ENCODE measurements around the gene ODAD4. TPM values are rescaled to one million over a fixed set of nuclear protein-coding genes. Genes with fewer than 3 reads are reported as not detected.
"Not testable (repeated sequence)": the region's sequence is repeated elsewhere in the genome, so short reads cannot be mapped to it uniquely, and the experiment has no call there.

The ODAD4 gene
- total RNA-seq, 1 donor from 2014 or later = 0.63 TPM

GRCh38 chr17:41918314-41919164 is 11.9 kb upstream of the ODAD4 start, which contains the start of gene ACLY:
TSS of gene ACLY (minus strand) at chr17:41918951. CDS start at chr17:41913873, 5,078 bp downstream.
- Mint-ChIP-seq H3K4me3 (peak within 1 kb of the TSS; percentile 98), H3K27me3 (no peaks in the 10 kb centered on the region), H3K27ac (peak within 1 kb of the TSS; percentile 95), H3K9me3 (no peaks in the 10 kb centered on the region), H3K36me3 (ENCODE audit: low read depth) (peaks cover 13% of the 10 kb centered on the region), H3K4me1 (peaks cover 26% of the 10 kb centered on the region)
- DNase-seq = peak; percentile 100
- intact Hi-C loops (cut with micrococcal nuclease) = loop anchor here (1.0 to 5.0 kb wide), 5 partner anchors 12 to 237 kb away; partner anchors contain the start of genes CNP, DNAJC7, KLHL11 and ODAD4

- Mint-ChIP-seq H3K4me3 (peak overlapping the region; percentile 98), H3K27me3 (no peaks in the 10 kb centered on the region), H3K4me1 (peaks cover 25% of the 10 kb centered on the region), H3K36me3 (ENCODE audit: low read depth) (peaks cover 9% of the 10 kb centered on the region), H3K9me3 (no peaks in the 10 kb centered on the region), H3K27ac (peak overlapping the region; percentile 95)
- DNase-seq = no peak
- intact Hi-C loops (cut with micrococcal nuclease) = loop anchor here (1.0 to 5.0 kb wide), 4 partner anchors 11 to 236 kb away; partner anchors contain the start of genes CNP, DNAJC7 and ODAD4
Observed at GRCh38 chr17:41919165-41919817, 11.1 kb upstream of the ODAD4 start.

- Mint-ChIP-seq H3K9me3 (no peaks in the 10 kb centered on the region), H3K27ac (peak overlapping the region; percentile 5), H3K4me1 (peaks cover 20% of the 10 kb centered on the region), H3K36me3 (ENCODE audit: low read depth) (peaks cover 9% of the 10 kb centered on the region), H3K4me3 (peak overlapping the region; percentile 98), H3K27me3 (no peaks in the 10 kb centered on the region)
- DNase-seq = peak; percentile 63
- intact Hi-C loops (cut with micrococcal nuclease) = loop anchor here (1.0 to 5.0 kb wide), 4 partner anchors 10 to 235 kb away; partner anchors contain the start of genes CNP, DNAJC7 and ODAD4
Observed at GRCh38 chr17:41919840-41920579, 10.4 kb upstream of the ODAD4 start.

GRCh38 chr17:41920580-41920955 is 9.8 kb upstream of the ODAD4 start:
- no peaks in the 10 kb centered on the region for H3K27me3 Mint-ChIP-seq
- no peak for DNase-seq
- intact Hi-C loops (cut with micrococcal nuclease) = no loop called here
- no peak overlapping the region for H3K27ac Mint-ChIP-seq
- no peak overlapping the region for H3K4me3 Mint-ChIP-seq
- peaks cover 18% of the 10 kb centered on the region for H3K4me1 Mint-ChIP-seq
- no peaks in the 10 kb centered on the region for H3K9me3 Mint-ChIP-seq
- peaks cover 8% of the 10 kb centered on the region for H3K36me3 Mint-ChIP-seq (ENCODE audit: low read depth)

- no peaks in the 10 kb centered on the region for H3K9me3 Mint-ChIP-seq
- peaks cover 11% of the 10 kb centered on the region for H3K36me3 Mint-ChIP-seq (ENCODE audit: low read depth)
- H3K4me3 Mint-ChIP-seq = no peak overlapping the region
- H3K4me1 Mint-ChIP-seq = peaks cover 22% of the 10 kb centered on the region
- H3K27ac Mint-ChIP-seq = no peak overlapping the region
- H3K27me3 Mint-ChIP-seq = no peaks in the 10 kb centered on the region
- intact Hi-C loops (cut with micrococcal nuclease) = no loop called here
- no peak for DNase-seq
Observed at GRCh38 chr17:41925991-41926590, 4.3 kb upstream of the ODAD4 start.

GRCh38 chr17:41928693-41929251 is 1.6 kb upstream of the ODAD4 start:
- Mint-ChIP-seq H3K9me3 (no peaks in the 10 kb centered on the region), H3K36me3 (ENCODE audit: low read depth) (peaks cover 11% of the 10 kb centered on the region), H3K4me1 (peaks cover 31% of the 10 kb centered on the region), H3K4me3 (peak overlapping the region; percentile 95), H3K27me3 (no peaks in the 10 kb centered on the region), H3K27ac (peak overlapping the region; percentile 96)
- DNase-seq = no peak
- intact Hi-C loops (cut with micrococcal nuclease) = no loop called here

GRCh38 chr17:41930833-41931156 is 378 bp downstream of the ODAD4 start:
- H3K36me3 Mint-ChIP-seq (ENCODE audit: low read depth) = peaks cover 11% of the 10 kb centered on the region
- intact Hi-C loops (cut with micrococcal nuclease) = loop anchor here (1.0 kb wide), 3 partner anchors 11 to 242 kb away; partner anchors contain the start of genes CNP and EIF1
- H3K27me3 Mint-ChIP-seq, H3K9me3 Mint-ChIP-seq, DNase-seq: not testable (repeated sequence)
- H3K4me1 Mint-ChIP-seq = peaks cover 28% of the 10 kb centered on the region
- H3K4me3 Mint-ChIP-seq = peak overlapping the region; percentile 95
- H3K27ac Mint-ChIP-seq = peak overlapping the region; percentile 96

- H3K9me3 Mint-ChIP-seq; H3K27me3 Mint-ChIP-seq; intact Hi-C loops (cut with micrococcal nuclease); DNase-seq; H3K27ac Mint-ChIP-seq: not testable (repeated sequence)
- peaks cover 11% of the 10 kb centered on the region for H3K36me3 Mint-ChIP-seq (ENCODE audit: low read depth)
- peak overlapping the region; percentile 39 for H3K4me3 Mint-ChIP-seq
- H3K4me1 Mint-ChIP-seq = peaks cover 27% of the 10 kb centered on the region
Observed at GRCh38 chr17:41931715-41932114, 1.3 kb downstream of the ODAD4 start.

GRCh38 chr17:41932816-41933389 is 2.5 kb downstream of the ODAD4 start:
- Mint-ChIP-seq H3K4me1 (peaks cover 27% of the 10 kb centered on the region), H3K36me3 (ENCODE audit: low read depth) (peaks cover 9% of the 10 kb centered on the region), H3K27me3 (no peaks in the 10 kb centered on the region), H3K4me3 (peak overlapping the region; percentile 45), H3K27ac (peak overlapping the region; percentile 69), H3K9me3 (no peaks in the 10 kb centered on the region)
- intact Hi-C loops (cut with micrococcal nuclease) = no loop called here
- peak; percentile 67 for DNase-seq

GRCh38 chr17:41935641-41936040 is 5.2 kb downstream of the ODAD4 start:
- H3K9me3 Mint-ChIP-seq = no peaks in the 10 kb centered on the region
- no peaks in the 10 kb centered on the region for H3K36me3 Mint-ChIP-seq (ENCODE audit: low read depth)
- H3K27ac Mint-ChIP-seq = no peak overlapping the region
- H3K4me1 Mint-ChIP-seq = peaks cover 9% of the 10 kb centered on the region
- no peak overlapping the region for H3K4me3 Mint-ChIP-seq
- no peak for DNase-seq
- H3K27me3 Mint-ChIP-seq = no peaks in the 10 kb centered on the region
- intact Hi-C loops (cut with micrococcal nuclease) = no loop called here

- Mint-ChIP-seq H3K9me3 (no peaks in the 10 kb centered on the region), H3K36me3 (ENCODE audit: low read depth) (no peaks in the 10 kb centered on the region), H3K4me1 (no peaks in the 10 kb centered on the region), H3K4me3 (no peak overlapping the region), H3K27ac (no peak overlapping the region), H3K27me3 (no peaks in the 10 kb centered on the region)
- no peak for DNase-seq
- intact Hi-C loops (cut with micrococcal nuclease) = no loop called here
Observed at GRCh38 chr17:41937970-41938954, 7.8 kb downstream of the ODAD4 start.

GRCh38 chr17:41939044-41939692 is 8.8 kb downstream of the ODAD4 start:
- no peaks in the 10 kb centered on the region for H3K4me1 Mint-ChIP-seq
- no peak for DNase-seq
- H3K9me3 Mint-ChIP-seq = no peaks in the 10 kb centered on the region
- no peaks in the 10 kb centered on the region for H3K27me3 Mint-ChIP-seq
- H3K36me3 Mint-ChIP-seq (ENCODE audit: low read depth) = no peaks in the 10 kb centered on the region
- H3K4me3 Mint-ChIP-seq = no peak overlapping the region
- intact Hi-C loops (cut with micrococcal nuclease) = no loop called here
- no peak overlapping the region for H3K27ac Mint-ChIP-seq

All from activated CD4-positive, alpha-beta T cell treated with anti-CD3 and anti-CD28 coated beads, Interleukin-2, amount 10 ng/mL, durations not matched to agents 24 days and 14 days (primary cell).